GM12892 (cell line): Measurements from ENCODE around the gene ZBTB9.
"Not testable (repeated sequence)": the region's sequence is repeated elsewhere in the genome, so short reads cannot be mapped to it uniquely, and the experiment has no call there.

ENCODE experiments used
- DNase-seq: peaks from one replicate; pipeline ENCODE4 v3.0.0; 2011; ENCODE audit not compliant: insufficient read length
- FAIRE-seq: peaks from 2 replicates; lab custom pipeline; 2011; peaks lifted over from hg19 to GRCh38; lab: Jason Lieb, UNC
- POLR2A ChIP-seq: IDR thresholded peaks from 2 replicates; pipeline ENCODE4 v1.6.1; 2011; ENCODE audit warnings: low read depth, low read length, control low read depth
- POLR2AphosphoS5 ChIP-seq: IDR thresholded peaks from 2 replicates; pipeline ENCODE4 v1.6.1; 2011; ENCODE audit warnings: low read depth, low read length, control low read depth
- TAF1 ChIP-seq: IDR thresholded peaks from 2 replicates; pipeline ENCODE4 v1.6.1; 2011; ENCODE audit warnings: low read depth, mild to moderate bottlenecking, control low read depth, low read length, borderline replicate concordance

Gene ZBTB9

GRCh38 chr6:33455051-33455450 lies 675 bp downstream of the ZBTB9 start:
- no peak for TF ChIP-seq TAF1
- no peak for TF ChIP-seq POLR2AphosphoS5
- TF ChIP-seq POLR2A: no peak
- DNase-seq (no peak), FAIRE-seq (no peak)

DNA sequence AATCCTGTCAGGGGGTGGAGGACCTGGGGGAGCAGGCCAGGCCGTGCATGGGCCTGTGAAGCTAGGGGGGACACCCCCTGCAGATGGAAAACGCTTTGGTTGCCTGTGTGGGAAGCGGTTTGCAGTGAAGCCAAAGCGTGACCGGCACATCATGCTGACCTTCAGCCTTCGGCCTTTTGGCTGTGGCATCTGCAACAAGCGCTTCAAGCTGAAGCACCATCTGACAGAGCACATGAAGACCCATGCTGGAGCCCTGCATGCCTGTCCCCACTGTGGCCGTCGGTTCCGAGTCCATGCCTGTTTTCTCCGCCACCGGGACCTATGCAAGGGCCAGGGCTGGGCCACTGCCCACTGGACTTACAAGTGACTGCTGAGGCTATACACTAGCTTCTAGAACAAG lies 1.8 kb downstream of the ZBTB9 start:
- DNase-seq (no peak), FAIRE-seq (no peak)
- TF ChIP-seq POLR2AphosphoS5 (no peak), TAF1 (no peak), POLR2A (no peak)

DNA sequence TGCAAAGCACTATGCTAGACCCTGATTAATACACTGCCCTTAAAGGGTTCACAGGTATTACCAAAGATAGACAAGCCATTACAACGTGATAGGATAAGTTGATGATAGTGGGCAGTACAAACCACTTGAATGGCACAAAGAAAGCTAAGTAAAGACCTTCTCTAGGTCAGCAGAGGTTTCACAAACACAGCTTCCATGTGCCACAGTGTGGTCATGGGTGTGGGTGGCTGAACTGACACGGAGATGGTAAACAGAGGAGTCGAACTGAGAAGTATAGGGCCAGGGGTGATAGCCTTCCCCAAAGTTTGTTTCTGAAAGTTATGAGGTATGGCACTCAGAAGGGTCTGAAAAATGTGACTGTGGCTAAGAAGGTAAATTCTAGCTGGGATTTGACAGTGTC lies 4.3 kb downstream of the ZBTB9 start:
- TF ChIP-seq POLR2A (no peak), TAF1 (no peak), POLR2AphosphoS5 (no peak)
- DNase-seq (no peak), FAIRE-seq (no peak)

- DNase-seq: no peak
- no peak for FAIRE-seq
- TF ChIP-seq POLR2A (no peak), POLR2AphosphoS5 (no peak), TAF1 (no peak)
Observed at GRCh38 chr6:33459226-33459625, 4.8 kb downstream of the ZBTB9 start.

DNA sequence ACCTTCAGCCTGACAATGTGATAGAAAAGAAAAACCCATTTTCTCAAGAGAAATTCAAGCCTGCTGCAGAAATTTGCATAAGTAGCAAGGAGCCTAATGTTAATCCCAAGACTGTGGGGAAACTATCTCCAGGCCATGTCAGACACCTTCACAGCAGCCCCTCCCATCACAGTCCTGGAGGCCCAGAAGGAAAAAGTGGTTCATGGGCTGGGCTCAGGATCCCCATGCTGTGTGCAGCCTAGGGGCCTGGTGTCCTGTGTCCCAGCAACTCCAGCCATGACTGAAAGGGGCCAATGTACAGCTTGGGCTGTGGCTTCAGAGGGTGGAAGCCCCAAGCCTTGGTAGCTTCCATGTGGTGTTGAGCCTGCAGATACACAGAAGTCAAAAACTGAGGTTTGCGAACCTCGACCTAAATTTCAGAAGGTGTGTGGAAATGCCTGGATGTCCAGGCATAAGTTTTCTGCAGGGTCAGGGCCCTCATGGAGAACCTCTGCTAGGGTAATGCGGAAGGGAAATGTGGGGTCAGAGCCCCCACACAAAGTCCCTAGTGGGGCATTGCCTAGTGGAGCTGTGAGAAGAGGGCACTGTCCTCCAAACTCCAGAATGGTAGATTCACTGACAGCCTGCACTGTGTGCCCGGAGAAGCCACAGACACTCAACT lies 11.8 kb downstream of the ZBTB9 start:
- DNase-seq: no peak
- no peak for TF ChIP-seq POLR2AphosphoS5
- no peak for TF ChIP-seq POLR2A
- TF ChIP-seq TAF1: no peak
- no peak for FAIRE-seq

GRCh38 chr6:33467091-33467490 lies 12.7 kb downstream of the ZBTB9 start:
- DNase-seq (no peak), FAIRE-seq (no peak)
- TF ChIP-seq TAF1 (no peak), POLR2A (no peak), POLR2AphosphoS5 (no peak)

DNA sequence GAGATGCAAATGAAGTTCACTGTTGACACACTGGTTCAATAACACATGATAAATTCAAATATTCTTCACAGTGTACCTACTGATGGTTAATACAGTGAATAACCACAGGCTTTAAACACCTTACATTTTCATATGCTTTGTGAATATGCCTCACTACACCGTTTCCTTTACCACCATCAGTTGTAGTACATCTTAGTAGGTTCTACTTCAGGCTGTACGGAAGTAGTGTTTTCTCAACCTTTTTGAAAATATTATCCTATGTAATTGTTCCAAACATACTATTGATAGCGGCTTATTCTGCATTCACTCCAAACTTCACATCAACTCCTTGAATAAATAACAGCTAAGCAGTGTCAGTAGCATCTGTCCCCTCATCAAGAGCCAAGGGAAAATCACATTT lies 15.3 kb downstream of the ZBTB9 start:
- no peak for FAIRE-seq
- no peak for TF ChIP-seq TAF1
- no peak for TF ChIP-seq POLR2A
- no peak for TF ChIP-seq POLR2AphosphoS5

DNA sequence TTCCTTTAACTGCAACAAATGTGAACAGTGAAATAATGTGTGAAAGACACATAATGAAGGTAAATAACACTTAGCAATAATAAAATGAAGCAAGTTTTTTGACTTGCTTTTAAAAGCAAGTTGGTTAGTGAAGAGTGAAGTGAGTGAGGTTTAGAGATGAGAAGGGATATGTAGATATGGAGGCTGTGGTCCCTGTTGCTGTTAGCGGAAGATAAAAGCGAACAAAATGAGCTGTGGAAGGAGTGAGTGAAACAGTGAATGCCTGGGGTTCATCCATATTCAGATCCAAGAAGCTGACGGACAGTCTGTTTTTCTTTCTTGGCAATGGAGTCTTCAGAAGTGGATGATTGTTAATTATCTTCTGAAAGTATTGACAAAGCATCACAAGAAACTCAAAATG lies 23.5 kb downstream of the ZBTB9 start:
- TF ChIP-seq POLR2AphosphoS5: no peak
- DNase-seq (no peak), FAIRE-seq (peak; percentile 9)

More for the DNA sequence above, 15.3 kb downstream of the ZBTB9 start:
- no peak for DNase-seq

GRCh38 chr6:33481192-33481591 lies 26.8 kb downstream of the ZBTB9 start:
- no peak for DNase-seq
- TF ChIP-seq TAF1 (no peak), POLR2A (no peak), POLR2AphosphoS5 (no peak)
- no peak for FAIRE-seq

DNA sequence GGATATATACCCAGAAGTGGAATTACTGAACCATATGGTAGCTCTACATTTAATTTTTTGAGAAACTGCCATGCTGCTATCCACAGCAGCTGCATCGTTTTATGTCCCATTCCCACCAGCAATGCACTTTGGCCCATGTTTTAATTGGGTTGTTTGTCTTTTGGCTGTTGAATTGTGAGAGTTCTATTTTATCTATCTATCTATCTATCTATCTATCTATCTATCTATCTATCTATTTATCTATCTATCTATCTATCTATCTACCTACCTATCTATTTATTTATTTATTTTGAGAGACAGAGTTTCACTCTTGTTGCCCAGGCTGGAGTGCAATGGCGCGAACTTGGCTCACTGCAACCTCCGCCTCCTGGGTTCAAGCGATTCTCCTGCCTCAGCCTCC lies 28.2 kb downstream of the ZBTB9 start:
- DNase-seq, FAIRE-seq: not testable (repeated sequence)

DNA sequence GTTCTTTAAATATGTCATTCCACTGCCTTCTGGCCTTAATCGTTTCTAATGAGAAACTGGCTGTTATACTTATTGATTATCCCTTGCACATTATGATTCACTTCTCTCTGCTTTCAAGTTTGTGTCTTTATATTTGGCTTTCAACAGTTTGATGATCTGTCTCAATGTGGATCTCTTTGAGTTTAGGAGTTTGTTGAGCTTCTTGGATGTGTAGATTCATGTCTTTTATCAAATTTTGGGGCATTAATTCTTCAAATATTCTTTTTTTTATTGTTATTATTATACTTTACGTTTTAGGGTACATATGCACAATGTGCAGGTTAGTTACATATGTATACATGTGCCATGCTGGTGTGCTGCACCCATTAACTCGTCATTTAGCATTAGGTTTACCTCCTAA lies 29.3 kb downstream of the ZBTB9 start:
- TF ChIP-seq TAF1: no peak
- TF ChIP-seq POLR2A: no peak
- TF ChIP-seq POLR2AphosphoS5: no peak
- DNase-seq (no peak), FAIRE-seq (no peak)

GRCh38 chr6:33484673-33485262 lies 30.4 kb downstream of the ZBTB9 start:
- not testable (repeated sequence) for FAIRE-seq, DNase-seq

DNA sequence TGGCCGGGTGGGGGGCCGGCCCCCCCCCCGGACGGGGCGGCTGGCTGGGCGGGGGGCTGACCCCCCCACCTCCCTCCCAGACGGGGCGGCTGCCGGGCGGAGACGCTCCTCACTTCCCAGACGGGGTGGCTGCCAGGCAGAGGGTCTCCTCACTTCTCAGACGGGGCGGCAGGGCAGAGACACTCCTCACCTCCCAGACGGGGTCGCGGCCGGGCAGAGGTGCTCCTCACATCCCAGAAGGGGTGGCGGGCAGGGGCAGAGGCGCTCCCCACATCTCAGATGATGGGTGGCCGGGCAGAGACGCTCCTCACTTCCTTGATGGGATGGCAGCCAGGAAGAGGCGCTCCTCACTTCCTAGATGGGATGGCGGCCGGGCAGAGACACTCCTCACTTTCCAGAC lies 31.3 kb downstream of the ZBTB9 start:
- not testable (repeated sequence) for FAIRE-seq, DNase-seq
